Right atrium auricular region (tissue), 2 donors: Measurements from ENCODE around the gene DYNC2H1. TPM values are rescaled to one million over a fixed set of nuclear protein-coding genes. Genes with fewer than 3 reads are reported as not detected.
A peak's percentile ranks its signal among the peaks of the same experiment; 100 is the strongest.

Source experiments
- DNase-seq: peaks from one replicate; pipeline ENCODE4 v3.0.0-alpha.2; 2019; ENCODE audit warnings: low spot score
- H3K27ac ChIP-seq, 2 donors: fragments of 200-600 bp; sonication (generic); 1 replicate in 1 of 2; 2 replicates in 1 of 2; pipeline ENCODE4 v1.5.1; 2016 to 2019
- H3K27me3 ChIP-seq, 2 donors: fragments of 200-600 bp; sonication (generic); one replicate each; pipeline versions ENCODE4 v1.5.1 to v1.6.0; 2017 to 2019
- H3K36me3 ChIP-seq: fragments of 200-600 bp; sonication (generic); one replicate; pipeline ENCODE4 v1.5.1; 2016
- H3K4me1 ChIP-seq, 2 donors: fragments of 200-600 bp; sonication (generic); one replicate each; pipeline versions ENCODE4 v1.5.1 to v1.6.0; 2017 to 2019
- H3K4me3 ChIP-seq, 2 donors: fragments of 200-600 bp; sonication (generic); 1 replicate in 1 of 2; 2 replicates in 1 of 2; pipeline ENCODE4 v1.5.1; 2017 to 2019; ENCODE audit warnings: mild to moderate bottlenecking in 1 of 2, moderate library complexity in 1 of 2
- H3K9me3 ChIP-seq, 2 donors: fragments of 200-600 bp; sonication (generic); one replicate each; pipeline ENCODE4 v1.5.1; 2019
- CTCF ChIP-seq, 2 donors: fragments of 200-600 bp; sonication (generic); IDR thresholded peaks; one replicate each; pipeline ENCODE4 v1.5.1; 2019; ENCODE audit warnings: antibody characterized with exemption in 2 of 2
- total RNA-seq, 2 donors: library from RNA; depleted of rRNA; stranded (reverse); fragments of >200 nt; gene quantifications; one replicate each; pipeline ENCODE4 v1.1.0, GENCODE V29; 2016

Gene DYNC2H1
- total RNA-seq, 2 donors from 2014 or later, result 7.8 to 12.7 TPM

- DNase-seq, result no peak
- no peaks in the 10 kb centered on the region for H3K27me3 ChIP-seq
- H3K4me3 ChIP-seq, result no peak overlapping the region
- H3K36me3 ChIP-seq, result no peaks in the 10 kb centered on the region
- H3K9me3 ChIP-seq, result no peaks in the 10 kb centered on the region
- H3K27ac ChIP-seq, result no peak overlapping the region
- no peak for TF ChIP-seq CTCF (IDR thresholded peaks at IDR 0.05)
- H3K4me1 ChIP-seq, result peaks cover 0 to 22% of the 10 kb centered on the region in 2 donors
Measured at GRCh38 chr11:103086461-103086860, 22.8 kb upstream of the DYNC2H1 start.

GRCh38 chr11:103091064-103091800 is 18.0 kb upstream of the DYNC2H1 start:
- no peaks in the 10 kb centered on the region for H3K36me3 ChIP-seq
- H3K27ac ChIP-seq, result peak overlapping the region; percentile 88 to 92
- H3K9me3 ChIP-seq, result no peaks in the 10 kb centered on the region
- TF ChIP-seq CTCF (IDR thresholded peaks at IDR 0.05), result no peak
- H3K4me3 ChIP-seq, result peak overlapping the region; percentile 95 to 98
- H3K27me3 ChIP-seq, result no peaks in the 10 kb centered on the region
- peaks cover 0 to 28% of the 10 kb centered on the region in 2 donors for H3K4me1 ChIP-seq
- no peak for DNase-seq

- Histone ChIP-seq H3K27me3 (no peaks in the 10 kb centered on the region), H3K36me3 (no peaks in the 10 kb centered on the region), H3K27ac (peak within 1 kb of the TSS; percentile 88 to 92), H3K9me3 (no peaks in the 10 kb centered on the region), H3K4me3 (peak within 1 kb of the TSS; percentile 95 to 98), H3K4me1 (peaks cover 0 to 28% of the 10 kb centered on the region in 2 donors)
- no peak for TF ChIP-seq CTCF (IDR thresholded peaks at IDR 0.05)
- peak; percentile 98 for DNase-seq
Measured at GRCh38 chr11:103091801-103092524, 17.3 kb upstream of the DYNC2H1 start, which contains the start of gene DCUN1D5. DCUN1D5 (minus strand) TSS chr11:103092160; CDS start chr11:103091872, 288 bp downstream.

- Histone ChIP-seq H3K4me1 (peaks cover 0 to 5% of the 10 kb centered on the region in 2 donors), H3K4me3 (no peak overlapping the region), H3K36me3 (no peaks in the 10 kb centered on the region), H3K9me3 (no peaks in the 10 kb centered on the region), H3K27me3 (no peaks in the 10 kb centered on the region), H3K27ac (no peak overlapping the region)
- DNase-seq, result no peak
- no peak for TF ChIP-seq CTCF (IDR thresholded peaks at IDR 0.05)
Measured at GRCh38 chr11:103097279-103097678, 11.9 kb upstream of the DYNC2H1 start.

GRCh38 chr11:103109818-103110388 is 677 bp downstream of the DYNC2H1 start:
- H3K27me3 ChIP-seq, result no peaks in the 10 kb centered on the region
- TF ChIP-seq CTCF (IDR thresholded peaks at IDR 0.05), result no peak
- H3K4me1 ChIP-seq, result peaks cover 0 to 17% of the 10 kb centered on the region in 2 donors
- peak overlapping the region; percentile 49 to 70 for H3K27ac ChIP-seq
- H3K36me3 ChIP-seq, result no peaks in the 10 kb centered on the region
- H3K4me3 ChIP-seq, result peak overlapping the region; percentile 71 to 72
- no peaks in the 10 kb centered on the region for H3K9me3 ChIP-seq
- no peak for DNase-seq
